OCI-LY3 (cell line): ENCODE measurements around the gene F12.

Source experiments
- CTCF ChIP-seq: fragments of 200-600, 300-600 bp; sonication (generic); IDR thresholded peaks from 2 replicates; pipeline ENCODE4 v1.5.1; 2014; ENCODE audit warnings: antibody characterized with exemption, low read length, low read depth
- EZH2phosphoT487 ChIP-seq: fragments of 200-600 bp; shearing (Covaris generic); IDR thresholded peaks from 2 replicates; pipeline ENCODE4 v1.6.1; 2018; ENCODE audit warnings: antibody characterized with exemption, mixed run types, low read depth

GRCh38 chr5:177423671-177424070, 14.3 kb upstream of the F12 start:
- TF ChIP-seq CTCF (no peak), EZH2phosphoT487 (no peak)
